GM19468 (cell line): ENCODE results near the gene ATP2A3.

ENCODE experiments used
- ATAC-seq: cut with Tn5 transposase; IDR thresholded peaks from one replicate; pipeline ENCODE4 v1.9.1; 2021; ENCODE audit warnings: mild to moderate bottlenecking, moderate library complexity, moderate number of reproducible peaks; ENCODE audit not compliant: unreplicated experiment; ENCODE audit errors: extremely low read depth

The ATP2A3 gene

GRCh38 chr17:3915995-3916696, 48.1 kb downstream of the ATP2A3 start, which contains the start of gene P2RX1:
Gene P2RX1 (minus strand): TSS chr17:3916465. CDS start chr17:3916225, 240 bp downstream.
- no peak for ATAC-seq

- no peak for ATAC-seq
Observed at GRCh38 chr17:3915581-3915994, 48.6 kb downstream of the ATP2A3 start.

GRCh38 chr17:3914312-3914670, 49.9 kb downstream of the ATP2A3 start:
- ATAC-seq = no peak

- ATAC-seq = no peak
Observed at GRCh38 chr17:3913531-3914311, 50.5 kb downstream of the ATP2A3 start.

GRCh38 chr17:3912827-3913226, 51.4 kb downstream of the ATP2A3 start:
- no peak for ATAC-seq

- ATAC-seq = peak; percentile 76
Observed at GRCh38 chr17:3911271-3912053, 52.8 kb downstream of the ATP2A3 start.

- no peak for ATAC-seq
Observed at GRCh38 chr17:3910420-3911270, 53.6 kb downstream of the ATP2A3 start.

- ATAC-seq = no peak
Observed at GRCh38 chr17:3909257-3909656, 55.0 kb downstream of the ATP2A3 start.

GRCh38 chr17:3907483-3908216, 56.6 kb downstream of the ATP2A3 start:
- no peak for ATAC-seq

- ATAC-seq = no peak
Observed at GRCh38 chr17:3906881-3907280, 57.4 kb downstream of the ATP2A3 start.

- no peak for ATAC-seq
Observed at GRCh38 chr17:3905017-3905520, 59.2 kb downstream of the ATP2A3 start.

GRCh38 chr17:3904501-3904900, 59.7 kb downstream of the ATP2A3 start:
- no peak for ATAC-seq

- ATAC-seq = no peak
Observed at GRCh38 chr17:3903881-3904290, 60.4 kb downstream of the ATP2A3 start.

GRCh38 chr17:3903051-3903825, 61.0 kb downstream of the ATP2A3 start:
- no peak for ATAC-seq

- no peak for ATAC-seq
Observed at GRCh38 chr17:3900646-3901045, 63.6 kb downstream of the ATP2A3 start.

- ATAC-seq = no peak
Observed at GRCh38 chr17:3897731-3898130, 66.5 kb downstream of the ATP2A3 start.

- no peak for ATAC-seq
Observed at GRCh38 chr17:3896968-3897235, 67.3 kb downstream of the ATP2A3 start.

- no peak for ATAC-seq
Observed at GRCh38 chr17:3896108-3896967, 67.9 kb downstream of the ATP2A3 start.
